HUES48 (cell line): ENCODE data around the gene PPP1R9B.

Source experiments
- H3K27ac ChIP-seq: one replicate; pipeline ENCODE4 v1.7.0; 2013; ENCODE audit warnings: low read depth, low read length, inconsistent platforms
- H3K27me3 ChIP-seq: 2 replicates; pipeline ENCODE4 v1.6.1; 2013; ENCODE audit warnings: mild to moderate bottlenecking, low read length; ENCODE audit not compliant: control insufficient read depth, insufficient read depth
- H3K36me3 ChIP-seq: 2 replicates; pipeline ENCODE4 v1.6.1; 2013; ENCODE audit warnings: low read length; ENCODE audit not compliant: control insufficient read depth, insufficient read depth
- H3K4me1 ChIP-seq: 2 replicates; pipeline ENCODE4 v1.6.1; 2013; ENCODE audit warnings: mild to moderate bottlenecking, low read length; ENCODE audit not compliant: control insufficient read depth, insufficient read depth
- H3K4me3 ChIP-seq: 2 replicates; pipeline ENCODE4 v1.5.1; 2013; ENCODE audit warnings: mild to moderate bottlenecking, low read depth, low read length
- H3K9ac ChIP-seq: 2 replicates; pipeline ENCODE4 v1.6.1; 2013; ENCODE audit warnings: mild to moderate bottlenecking, low read depth, low read length, moderate library complexity
- H3K9me3 ChIP-seq: 2 replicates; pipeline ENCODE4 v1.6.1; 2013; ENCODE audit warnings: low read length; ENCODE audit not compliant: control insufficient read depth, insufficient read depth

The PPP1R9B gene

GRCh38 chr17:50151937-50152547 lies 1.6 kb upstream of the PPP1R9B start:
- peak overlapping the region; percentile 79 for H3K4me3 ChIP-seq
- no peaks in the 10 kb centered on the region for H3K9me3 ChIP-seq
- H3K27ac ChIP-seq = peak overlapping the region; percentile 76
- peaks cover 26% of the 10 kb centered on the region; the same call in 1 of the 2 replicates for H3K4me1 ChIP-seq
- no peaks in the 10 kb centered on the region for H3K36me3 ChIP-seq
- H3K27me3 ChIP-seq = peaks cover 18% of the 10 kb centered on the region
- no peak overlapping the region for H3K9ac ChIP-seq

DNA sequence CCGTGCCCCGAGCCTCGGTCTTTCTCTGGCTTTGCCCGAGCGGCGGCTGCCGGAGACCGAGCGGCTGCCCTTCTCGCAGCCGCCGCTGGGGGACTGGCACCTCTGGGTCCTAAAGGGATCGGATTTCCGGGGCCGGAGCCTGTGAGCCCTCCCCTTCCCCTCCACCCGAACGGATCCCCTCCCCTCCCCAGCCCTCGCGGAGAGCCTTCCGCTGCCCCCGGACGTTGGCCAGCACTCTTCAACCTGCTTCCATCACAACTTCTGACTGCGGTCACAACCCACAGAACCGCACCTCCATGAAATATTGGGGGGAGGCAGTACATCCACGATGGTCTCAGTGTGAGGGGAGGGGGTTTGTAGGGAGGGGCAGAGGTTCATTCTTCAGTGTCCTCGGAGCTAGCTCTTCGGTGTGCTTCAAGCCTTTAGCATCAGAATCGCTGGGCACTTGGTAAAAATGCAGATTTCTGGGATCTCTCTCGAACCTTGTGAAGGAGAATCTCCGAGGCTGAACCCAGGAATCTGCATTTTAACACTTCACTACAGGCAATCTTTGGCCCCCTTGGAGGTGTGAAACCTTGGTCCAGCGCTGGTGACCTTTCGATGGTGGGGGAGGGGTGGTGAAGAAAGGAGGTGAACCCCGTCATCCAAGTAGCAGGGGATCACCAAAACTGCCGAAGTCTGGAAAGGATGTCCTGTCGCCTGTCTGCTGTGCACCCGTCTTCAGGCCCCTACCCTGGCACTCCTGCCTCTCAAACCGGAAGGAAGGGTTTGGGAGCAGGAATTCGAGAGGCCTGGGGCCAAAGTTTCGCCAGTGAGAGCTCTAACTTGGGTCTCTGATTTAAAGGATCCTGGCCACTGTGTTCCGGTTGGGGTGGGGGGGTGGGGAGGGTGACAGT lies 812 bp upstream of the PPP1R9B start:
- Histone ChIP-seq H3K4me1 (peaks cover 32% of the 10 kb centered on the region; the same call in 1 of the 2 replicates), H3K27ac (peak overlapping the region; percentile 39), H3K4me3 (peak overlapping the region; percentile 79)

DNA sequence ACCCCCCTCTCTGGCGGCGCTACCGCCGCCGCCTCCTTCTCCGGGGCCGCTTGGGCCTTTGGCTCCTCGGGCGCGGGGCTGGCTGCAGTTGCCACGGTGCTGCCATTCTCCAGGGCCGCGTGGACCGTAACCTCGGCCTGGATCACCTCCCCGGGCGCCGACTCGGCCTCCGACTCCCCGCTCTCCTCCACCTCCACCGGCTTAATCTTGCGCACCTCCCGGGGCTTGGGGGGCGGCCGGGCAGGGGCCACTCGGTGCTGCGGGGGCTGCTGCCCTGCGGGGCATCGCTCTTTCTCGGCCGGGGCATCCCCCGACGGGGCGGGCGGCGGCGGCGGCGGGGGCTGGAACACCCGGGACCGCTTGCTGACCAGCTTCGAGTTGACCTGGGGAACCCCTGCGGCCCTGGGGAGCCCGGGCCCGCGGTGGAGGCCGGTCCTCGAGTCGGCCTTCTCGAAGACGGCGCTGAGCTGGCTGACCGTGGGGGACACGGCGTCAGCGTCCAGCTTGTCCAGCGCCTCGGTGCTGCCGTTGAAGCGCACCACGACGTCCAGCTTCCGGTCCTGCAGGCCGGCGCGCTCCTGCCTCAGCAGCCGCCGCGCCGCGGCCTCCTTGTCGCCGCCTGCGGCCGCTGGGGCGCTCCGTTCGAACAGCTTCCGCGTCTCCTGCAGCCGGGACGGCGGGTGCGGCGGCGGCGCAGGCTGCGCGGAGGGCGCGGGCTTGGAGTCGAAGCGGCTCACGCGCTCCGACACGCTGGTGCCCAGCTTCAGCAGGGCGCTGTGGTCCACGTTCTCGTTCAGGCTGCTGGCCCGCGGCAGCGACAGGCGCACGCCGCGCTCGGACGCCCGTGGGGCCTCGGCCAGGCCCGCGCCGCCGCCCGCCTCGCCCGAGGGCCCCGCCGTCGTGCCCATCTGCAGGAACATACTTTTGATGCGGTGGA lies 792 bp downstream of the PPP1R9B start:
- H3K36me3 ChIP-seq = no peaks in the 10 kb centered on the region; the same call in 1 of the 2 replicates

More for the DNA sequence above, 812 bp upstream of the PPP1R9B start:
- no peak overlapping the region for H3K9ac ChIP-seq
- H3K9me3 ChIP-seq = no peaks in the 10 kb centered on the region
- peaks cover 18% of the 10 kb centered on the region for H3K27me3 ChIP-seq
- no peaks in the 10 kb centered on the region for H3K36me3 ChIP-seq

GRCh38 chr17:50149091-50149416 lies 1.4 kb downstream of the PPP1R9B start:
- H3K27me3 ChIP-seq = peaks cover 18% of the 10 kb centered on the region
- peaks cover 3% of the 10 kb centered on the region for H3K36me3 ChIP-seq
- no peak overlapping the region for H3K27ac ChIP-seq
- H3K9ac ChIP-seq = no peak overlapping the region
- H3K9me3 ChIP-seq = no peaks in the 10 kb centered on the region
- peaks cover 32% of the 10 kb centered on the region; the same call in 1 of the 2 replicates for H3K4me1 ChIP-seq
- H3K4me3 ChIP-seq = peak overlapping the region; percentile 79

More for the DNA sequence above, 792 bp downstream of the PPP1R9B start:
- Histone ChIP-seq H3K4me1 (peaks cover 32% of the 10 kb centered on the region; the same call in 1 of the 2 replicates), H3K4me3 (peak overlapping the region; percentile 79), H3K9ac (no peak overlapping the region), H3K27ac (no peak overlapping the region), H3K27me3 (peaks cover 18% of the 10 kb centered on the region), H3K9me3 (no peaks in the 10 kb centered on the region)

- peaks cover 3% of the 10 kb centered on the region for H3K36me3 ChIP-seq
- peaks cover 18% of the 10 kb centered on the region for H3K27me3 ChIP-seq
- H3K4me3 ChIP-seq = peak overlapping the region; percentile 46
- peaks cover 32% of the 10 kb centered on the region; the same call in 1 of the 2 replicates for H3K4me1 ChIP-seq
- H3K27ac ChIP-seq = peak overlapping the region; percentile 8
- H3K9ac ChIP-seq = no peak overlapping the region
- no peaks in the 10 kb centered on the region for H3K9me3 ChIP-seq
Observed at GRCh38 chr17:50148226-50149090, 2.0 kb downstream of the PPP1R9B start.

- H3K9me3 ChIP-seq = no peaks in the 10 kb centered on the region
- peaks cover 18% of the 10 kb centered on the region for H3K27me3 ChIP-seq
- H3K4me1 ChIP-seq = peaks cover 31% of the 10 kb centered on the region; the same call in 1 of the 2 replicates
- no peak overlapping the region for H3K9ac ChIP-seq
- peaks cover 3% of the 10 kb centered on the region for H3K36me3 ChIP-seq
- H3K4me3 ChIP-seq = peak overlapping the region; percentile 46; the same call in 1 of the 2 replicates
- H3K27ac ChIP-seq = peak overlapping the region; percentile 8
Observed at GRCh38 chr17:50147841-50148225, 2.6 kb downstream of the PPP1R9B start.

DNA sequence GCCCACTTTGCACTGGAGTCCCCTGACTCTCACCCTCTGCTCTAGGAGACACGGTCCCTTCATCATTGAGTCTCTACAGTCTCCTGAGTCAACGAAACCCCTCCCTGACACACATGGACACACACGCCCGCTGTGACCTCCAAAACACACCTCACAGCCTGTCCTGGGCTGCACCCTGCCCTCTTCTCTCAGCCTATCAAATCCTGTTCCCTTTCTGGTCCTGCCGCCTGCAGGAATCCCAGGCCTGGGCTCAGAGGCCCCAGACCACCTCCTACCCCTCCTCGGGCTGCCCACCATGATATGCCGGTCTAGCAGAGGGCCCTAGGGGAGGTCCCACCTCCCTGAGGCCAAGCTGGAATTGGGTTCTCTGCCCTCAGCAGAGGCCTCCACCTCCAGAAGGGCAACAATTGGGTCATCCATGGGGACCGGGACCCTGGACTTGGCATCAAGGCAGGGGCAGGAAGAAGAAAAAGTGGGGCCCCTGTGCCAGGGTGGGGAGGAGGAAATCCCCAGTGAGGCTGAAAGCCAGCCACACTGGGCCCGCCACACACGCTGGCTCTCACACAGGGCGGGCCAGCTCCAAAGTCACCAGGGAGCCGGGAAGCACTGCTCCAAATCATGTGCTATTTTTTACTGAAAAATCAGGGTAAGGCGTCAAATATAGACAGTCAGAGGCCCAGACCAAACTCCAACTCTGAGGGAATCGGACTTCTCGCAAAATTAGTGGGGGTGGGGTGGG lies 3.4 kb downstream of the PPP1R9B start:
- no peak overlapping the region for H3K4me3 ChIP-seq
- no peaks in the 10 kb centered on the region for H3K9me3 ChIP-seq
- no peak overlapping the region for H3K27ac ChIP-seq
- peaks cover 3% of the 10 kb centered on the region for H3K36me3 ChIP-seq
- H3K4me1 ChIP-seq = peaks cover 24% of the 10 kb centered on the region; the same call in 1 of the 2 replicates
- H3K27me3 ChIP-seq = peaks cover 18% of the 10 kb centered on the region
- no peak overlapping the region for H3K9ac ChIP-seq

DNA sequence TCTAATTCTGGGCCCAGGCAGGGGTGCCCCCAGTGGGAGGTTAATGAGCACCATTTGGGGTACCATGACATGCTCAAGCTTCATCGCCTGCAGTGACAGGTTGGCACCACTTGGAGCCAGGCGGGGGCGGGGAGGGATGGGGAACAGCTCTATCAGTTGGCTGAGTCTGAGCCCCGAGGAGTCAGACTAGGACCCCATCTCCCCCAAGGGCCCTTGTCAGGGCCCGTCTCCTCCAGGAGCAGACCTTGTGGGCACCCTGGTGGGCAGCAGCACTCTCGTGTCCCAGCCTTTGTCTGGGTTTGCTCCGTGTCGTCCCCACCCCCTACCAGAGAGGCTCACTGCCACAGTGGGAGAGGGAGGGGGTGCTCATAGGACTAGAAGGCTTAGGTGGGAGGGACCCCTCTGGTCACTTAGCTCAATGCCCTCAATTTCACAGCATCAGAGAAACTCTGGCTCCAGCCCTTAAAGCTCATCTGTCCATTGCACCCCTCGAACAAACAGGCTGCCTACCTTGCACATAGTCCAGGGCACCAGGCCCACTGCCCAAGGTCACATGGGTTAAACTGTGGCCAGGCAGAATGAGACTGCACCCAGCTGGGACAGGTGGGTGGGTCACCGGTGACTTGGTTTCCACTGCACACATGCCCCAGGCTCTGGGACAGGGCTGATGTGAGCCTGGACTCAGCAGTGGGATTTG lies 4.1 kb downstream of the PPP1R9B start:
- Histone ChIP-seq H3K27me3 (peaks cover 18% of the 10 kb centered on the region), H3K4me3 (no peak overlapping the region), H3K9ac (no peak overlapping the region), H3K36me3 (peaks cover 6% of the 10 kb centered on the region), H3K9me3 (no peaks in the 10 kb centered on the region), H3K27ac (no peak overlapping the region), H3K4me1 (peaks cover 21% of the 10 kb centered on the region; the same call in 1 of the 2 replicates)

DNA sequence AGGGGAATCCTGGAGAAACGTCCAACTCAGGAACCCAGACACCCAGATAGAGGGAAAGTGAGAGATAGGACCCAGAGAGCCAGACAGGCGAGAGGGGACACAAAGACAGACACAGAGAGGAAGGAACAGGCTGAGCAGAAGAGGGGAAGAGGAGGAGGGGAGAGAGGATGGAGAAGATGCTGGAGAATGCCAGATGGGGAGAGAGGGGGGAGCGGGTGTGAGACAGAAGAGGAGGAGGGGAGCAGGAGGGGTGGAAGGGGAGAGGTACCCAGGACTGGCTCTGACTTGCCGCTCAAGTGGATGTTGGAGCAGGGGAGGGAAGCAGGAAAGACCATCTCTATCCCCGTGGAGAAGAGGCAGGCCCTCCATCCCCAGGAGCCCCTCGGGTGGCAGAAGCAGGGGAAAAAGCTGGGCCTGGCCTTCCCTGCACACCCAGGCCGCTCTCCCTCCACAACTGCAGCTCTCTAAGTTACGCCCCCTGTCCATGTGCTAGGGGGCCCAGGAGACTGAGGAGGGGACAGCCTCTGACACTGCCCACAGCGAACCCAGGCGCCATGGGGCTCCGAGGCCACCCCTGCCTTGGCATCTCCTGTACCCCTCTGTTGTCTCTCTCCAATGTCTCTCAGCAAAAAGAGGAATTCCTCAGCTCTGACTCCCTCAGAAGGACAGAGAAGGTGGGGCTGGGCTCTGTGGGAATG lies 4.8 kb downstream of the PPP1R9B start:
- Histone ChIP-seq H3K4me1 (peaks cover 18% of the 10 kb centered on the region; the same call in 1 of the 2 replicates), H3K36me3 (peaks cover 11% of the 10 kb centered on the region), H3K27ac (no peak overlapping the region), H3K27me3 (peaks cover 17% of the 10 kb centered on the region), H3K9me3 (no peaks in the 10 kb centered on the region), H3K9ac (no peak overlapping the region), H3K4me3 (no peak overlapping the region)
